Measurements from ENCODE around the gene MEIS2.

The MEIS2 gene

DNA sequence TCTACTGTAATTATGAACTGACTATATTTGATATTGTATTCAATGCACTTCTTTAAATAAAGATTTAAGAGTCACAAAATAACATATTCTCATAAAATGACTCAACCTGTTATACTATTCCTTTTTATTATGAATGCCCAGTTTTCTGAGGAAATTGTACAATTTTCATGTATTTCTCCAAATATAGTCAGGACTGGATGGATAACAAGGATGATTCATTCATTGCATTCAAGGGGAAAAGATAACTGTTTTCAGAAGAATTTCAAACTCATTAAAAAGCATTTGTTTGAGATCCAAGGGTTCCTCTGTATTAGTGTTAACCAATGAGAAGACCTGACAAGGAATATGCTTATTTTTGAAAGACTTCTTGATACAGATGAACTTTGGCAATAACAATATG is 163.7 kb downstream of the MEIS2 start:
- DNase-seq (ENCODE audit: low read depth in 2 of 2) = no peak

DNA sequence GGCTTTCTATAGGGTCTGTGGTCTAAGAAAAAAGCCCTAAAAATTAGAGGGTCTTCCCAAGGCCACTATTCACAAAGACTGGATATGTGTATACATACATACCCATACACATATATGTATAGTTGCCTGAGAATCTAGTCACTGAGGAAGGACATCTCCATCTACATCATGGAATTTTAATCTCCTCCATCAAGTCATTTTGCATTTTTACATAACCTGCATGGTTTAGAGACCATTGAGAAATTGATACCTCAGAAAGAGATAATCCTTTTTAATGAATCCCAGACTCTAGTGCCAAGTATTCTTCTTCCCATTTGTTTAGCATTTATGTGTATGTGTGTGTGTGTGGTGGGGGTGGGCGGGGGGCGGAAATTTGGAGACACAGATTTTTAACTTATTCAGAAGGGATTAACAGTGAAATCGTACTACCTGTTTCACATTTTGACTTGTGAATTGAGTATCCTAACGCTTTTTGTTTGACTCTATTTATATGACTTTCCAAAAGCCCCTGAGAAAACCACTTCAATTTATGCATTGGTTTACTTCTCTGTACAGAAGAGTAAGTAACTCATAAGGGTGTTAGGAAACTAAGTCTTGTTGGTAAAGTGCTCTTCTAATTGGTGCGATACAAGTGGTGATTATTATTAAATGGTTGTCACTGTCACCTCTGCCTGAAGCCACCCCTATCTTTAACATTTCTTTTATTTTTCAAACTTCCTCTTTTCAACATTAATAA is 166.9 kb downstream of the MEIS2 start:
- no peak for DNase-seq (ENCODE audit: low read depth in 2 of 2)

DNA sequence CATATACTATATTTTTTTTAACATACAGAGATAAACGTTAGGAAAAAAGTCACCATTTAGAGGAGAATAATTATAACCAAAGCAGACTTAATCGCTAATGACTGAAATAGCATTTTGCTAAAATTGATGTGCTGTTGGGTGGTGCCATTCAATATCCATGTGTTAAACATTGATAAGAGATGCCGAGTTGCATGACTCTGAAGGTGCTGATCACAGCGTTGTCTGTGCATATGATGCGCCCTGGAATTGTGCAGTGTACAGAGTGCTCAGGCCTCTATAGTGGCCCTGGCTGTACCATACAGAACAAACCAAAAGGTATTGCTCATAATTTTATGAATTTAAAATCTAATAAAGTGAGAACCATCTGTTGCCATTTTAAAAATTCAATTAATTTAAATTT is 168.3 kb downstream of the MEIS2 start:
- DNase-seq (ENCODE audit: low read depth in 2 of 2) = no peak

DNA sequence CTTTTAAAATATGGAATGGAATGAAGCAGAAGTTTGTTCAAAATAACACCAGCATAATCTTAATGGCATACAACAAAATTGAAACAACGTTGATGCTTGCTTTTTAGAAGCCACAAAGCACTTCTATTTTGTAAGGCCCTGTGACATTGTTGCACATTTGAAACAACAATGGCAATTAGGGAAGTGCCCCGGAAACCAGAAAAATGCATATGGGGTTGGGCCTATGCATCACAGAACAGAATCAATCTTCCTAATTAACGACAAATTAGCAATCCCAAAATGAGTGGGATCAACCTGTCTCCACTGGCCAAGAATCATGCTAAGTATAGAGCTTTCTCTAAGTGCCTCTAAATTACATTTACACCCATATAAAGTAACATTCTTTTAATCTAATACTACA is 168.9 kb downstream of the MEIS2 start:
- DNase-seq (ENCODE audit: low read depth in 2 of 2) = no peak

DNA sequence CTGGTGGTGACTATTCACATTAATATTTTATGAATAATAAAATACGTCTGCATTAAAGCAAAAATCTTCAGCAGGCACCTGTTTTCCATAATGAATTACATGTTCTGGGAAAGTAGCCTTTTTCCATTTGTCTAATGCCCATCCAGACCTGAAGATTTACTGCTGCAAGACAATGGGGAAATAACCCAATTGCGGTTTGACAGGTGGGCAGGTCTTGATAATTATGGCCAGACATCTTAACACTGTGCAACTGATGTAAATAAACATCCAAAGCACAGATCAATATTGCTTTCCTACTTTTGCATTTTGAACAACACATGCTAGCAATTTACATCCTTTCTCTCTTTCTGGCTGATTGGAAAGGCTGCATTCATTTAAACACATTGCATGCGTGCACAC is 173.9 kb downstream of the MEIS2 start:
- no peak for DNase-seq (ENCODE audit: low read depth in 2 of 2)

DNA sequence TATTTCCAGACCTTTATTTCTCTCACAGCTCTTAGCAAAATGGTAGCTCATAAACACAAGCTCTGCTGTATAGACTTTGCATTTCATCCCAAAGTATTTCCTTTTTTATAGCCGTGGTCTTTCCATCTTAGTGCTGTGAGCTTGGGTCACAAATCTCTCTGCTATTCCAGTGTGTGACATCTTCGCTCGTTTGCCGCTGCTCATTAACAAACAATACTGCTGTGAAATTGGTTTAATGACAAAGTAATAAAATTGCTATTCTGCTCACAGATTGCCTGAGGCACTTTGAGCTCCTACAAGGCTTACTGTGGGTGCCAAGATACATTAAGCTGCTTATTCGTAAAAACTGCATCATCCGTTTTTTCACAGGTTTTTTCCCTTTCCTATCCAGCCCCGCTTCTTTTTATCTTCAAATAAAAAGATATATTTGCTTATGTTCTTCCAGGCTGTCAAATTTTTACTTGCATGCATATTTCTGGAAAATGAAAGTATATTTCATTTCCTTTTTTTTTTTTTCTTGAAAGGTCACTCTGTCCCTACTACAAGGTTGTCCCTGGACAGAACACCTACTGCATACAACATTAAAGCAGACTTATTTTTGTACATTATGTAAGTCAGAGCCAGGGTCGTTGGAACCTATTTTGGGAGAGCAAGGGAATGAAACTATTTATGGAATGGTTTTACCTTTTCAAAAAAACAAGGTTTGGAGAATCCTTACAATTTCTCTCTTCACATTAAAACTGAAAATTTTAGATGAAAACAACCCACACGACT is 174.5 kb downstream of the MEIS2 start:
- DNase-seq (ENCODE audit: low read depth in 2 of 2) = no peak

DNA sequence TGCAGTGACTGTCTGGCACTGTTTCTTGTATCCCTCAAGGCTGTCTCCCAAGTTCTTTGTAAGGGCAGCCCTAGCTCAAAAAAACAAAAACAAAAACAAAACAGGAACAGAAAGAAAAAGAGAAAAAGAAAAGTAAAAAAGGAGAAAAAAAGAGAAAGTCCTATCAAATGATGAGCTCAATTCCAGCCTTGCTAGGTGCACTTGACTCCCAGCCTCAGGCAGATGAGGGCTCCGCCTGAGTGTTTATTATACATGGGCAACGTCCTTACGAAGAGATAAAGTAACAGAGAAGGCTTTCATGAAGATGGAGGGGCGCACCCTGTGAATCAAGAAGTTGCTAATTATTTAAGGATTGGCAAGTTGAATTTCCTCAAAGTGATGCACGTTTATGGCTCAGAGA is 175.3 kb downstream of the MEIS2 start:
- no peak for DNase-seq (ENCODE audit: low read depth in 2 of 2)

DNA sequence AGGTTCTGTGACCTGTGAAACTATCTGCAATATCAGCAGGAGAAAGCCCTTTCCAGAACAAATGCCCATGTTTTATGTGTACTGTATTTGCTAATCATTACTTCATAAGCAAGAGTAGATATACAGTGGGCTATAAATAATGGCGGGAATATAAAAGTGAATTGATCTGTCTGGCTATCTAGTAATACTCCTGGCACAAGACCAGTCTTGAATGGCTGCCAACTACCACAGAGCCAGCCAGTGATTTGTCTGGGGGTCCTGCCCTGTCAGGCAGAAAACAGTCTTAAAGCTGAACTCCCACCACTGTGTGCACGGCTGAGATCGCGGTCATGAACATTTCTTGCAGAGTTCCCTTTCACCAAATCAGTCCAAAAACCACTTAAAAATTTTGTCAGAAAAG is 176.3 kb downstream of the MEIS2 start:
- no peak for DNase-seq (ENCODE audit: low read depth in 2 of 2)

DNA sequence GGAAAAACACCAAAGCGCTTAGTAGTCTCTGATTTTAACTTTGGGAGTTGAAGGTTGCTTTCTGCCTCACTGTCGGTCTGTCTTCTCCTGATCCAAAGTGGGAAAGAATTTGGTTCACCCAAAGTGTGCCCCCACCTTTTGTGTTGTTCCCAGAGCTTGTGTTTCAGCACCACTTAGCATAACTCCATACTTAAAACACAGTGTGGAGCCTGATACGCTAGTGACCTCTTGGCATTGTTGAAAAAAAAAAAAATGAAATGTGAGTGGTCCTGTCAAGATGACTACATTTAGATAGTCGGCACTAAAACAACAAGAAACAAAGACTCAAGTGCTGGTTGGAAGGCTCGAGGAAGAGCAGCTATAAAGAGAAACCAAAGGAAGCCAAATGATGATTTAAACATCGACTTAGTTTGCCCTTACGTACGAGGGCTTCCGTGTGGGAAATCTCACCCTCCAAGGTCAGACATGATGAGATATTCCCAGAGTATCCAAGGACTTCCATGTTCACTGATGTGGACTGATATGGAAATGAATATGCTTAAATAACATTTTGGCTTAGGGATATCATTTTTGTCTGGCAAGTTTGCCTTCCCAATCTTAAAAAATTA is 178.8 kb downstream of the MEIS2 start:
- DNase-seq (ENCODE audit: low read depth in 2 of 2) = no peak

DNA sequence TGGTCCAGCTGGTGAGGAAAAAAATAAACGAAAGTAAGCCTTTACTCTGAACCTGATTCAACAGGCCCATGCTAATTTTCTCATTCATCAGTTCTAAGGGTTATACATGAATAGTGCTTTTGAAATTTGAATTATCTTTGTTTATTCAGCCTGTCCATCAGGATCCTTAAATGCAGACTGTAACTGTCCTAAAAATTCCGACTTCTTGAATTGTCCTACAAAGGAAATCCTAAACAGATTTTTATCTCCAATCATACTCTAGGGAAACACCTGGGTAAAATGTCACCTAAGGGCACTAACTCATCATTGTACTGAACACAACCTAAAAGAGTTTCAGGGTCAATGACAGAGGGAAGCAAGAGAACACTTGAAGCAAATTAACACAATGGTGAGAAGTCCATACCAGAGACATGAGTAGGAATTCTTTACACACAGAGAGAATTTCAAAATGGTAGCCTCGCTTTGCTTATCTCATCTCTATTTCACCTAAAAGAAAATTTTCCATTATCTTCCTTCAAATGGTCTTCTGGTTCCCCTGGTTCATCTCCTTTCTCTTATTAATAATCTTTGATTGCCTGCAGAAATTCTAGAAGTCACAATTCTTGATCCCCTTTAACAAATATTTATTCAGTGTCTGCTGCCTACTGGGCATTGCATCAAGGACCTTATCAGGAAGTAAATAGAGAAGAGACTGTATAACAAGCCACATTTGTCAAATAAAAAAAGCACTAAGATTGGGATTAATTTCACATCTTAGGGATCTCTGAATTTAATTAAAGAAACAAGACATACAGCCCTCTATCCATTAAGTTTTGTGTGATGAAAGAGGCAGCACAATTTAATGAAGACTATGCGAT is 182.7 kb downstream of the MEIS2 start:
- no peak for DNase-seq (ENCODE audit: low read depth in 2 of 2)

DNA sequence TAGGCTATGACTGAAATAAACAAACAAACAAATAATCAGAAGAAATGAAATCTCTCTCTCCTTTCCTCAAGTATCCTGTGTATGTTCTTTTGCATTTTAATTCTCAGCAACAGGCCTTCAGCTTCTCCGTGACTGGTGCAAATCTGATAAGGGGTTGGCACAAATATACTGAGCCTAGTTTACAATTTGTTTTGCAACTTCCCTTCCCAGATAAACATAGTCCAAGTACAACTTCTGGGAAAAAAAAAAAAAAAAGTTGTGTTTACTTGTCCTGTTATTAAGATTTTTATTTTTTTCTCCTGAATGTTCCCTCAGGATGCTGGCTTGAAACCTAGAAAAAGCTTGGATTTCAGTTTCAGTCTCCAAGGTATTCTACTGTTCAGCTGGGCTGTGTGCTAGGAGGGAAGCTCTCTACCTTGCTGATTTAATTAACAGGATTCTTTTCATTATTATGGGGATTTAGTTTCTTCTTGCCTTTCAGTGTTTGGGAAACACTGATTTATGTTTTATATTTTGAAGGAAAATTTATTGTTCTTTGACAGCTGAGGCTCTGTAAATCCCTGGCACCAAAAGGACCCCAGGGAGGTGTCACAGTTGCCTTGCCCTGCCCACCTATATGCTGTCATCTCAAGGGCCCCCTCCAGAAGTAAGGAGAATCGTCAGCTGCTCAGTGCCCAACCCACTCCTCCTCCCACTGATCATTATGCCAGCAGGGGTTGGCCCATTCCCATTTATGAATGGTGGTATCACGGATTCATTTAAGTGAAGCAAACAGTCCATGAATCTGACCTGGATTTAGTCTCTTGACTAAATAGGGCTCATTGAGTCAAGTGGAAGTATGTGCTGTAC is 185.2 kb downstream of the MEIS2 start:
- no peak for DNase-seq (ENCODE audit: low read depth in 2 of 2)

DNA sequence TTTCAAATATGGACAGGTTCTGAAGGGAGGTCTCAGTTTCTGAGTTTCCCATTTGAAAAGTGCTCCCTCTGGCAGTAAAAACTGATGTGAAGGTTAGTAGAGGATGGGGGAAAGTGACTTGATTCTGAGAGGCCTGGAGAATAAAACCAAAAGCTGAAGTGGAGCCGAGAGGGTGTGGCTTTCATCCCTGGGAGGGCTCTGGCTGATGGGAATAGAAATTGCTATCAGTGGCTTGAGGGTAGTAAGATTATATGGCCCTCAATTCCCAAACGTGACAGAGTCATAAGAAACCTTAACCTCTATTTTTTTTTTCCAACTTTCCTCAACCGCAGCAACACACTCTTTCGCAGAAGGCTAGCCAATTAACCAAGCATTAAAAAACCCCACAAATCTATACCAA is 185.9 kb downstream of the MEIS2 start:
- DNase-seq (ENCODE audit: low read depth in 2 of 2) = no peak

DNA sequence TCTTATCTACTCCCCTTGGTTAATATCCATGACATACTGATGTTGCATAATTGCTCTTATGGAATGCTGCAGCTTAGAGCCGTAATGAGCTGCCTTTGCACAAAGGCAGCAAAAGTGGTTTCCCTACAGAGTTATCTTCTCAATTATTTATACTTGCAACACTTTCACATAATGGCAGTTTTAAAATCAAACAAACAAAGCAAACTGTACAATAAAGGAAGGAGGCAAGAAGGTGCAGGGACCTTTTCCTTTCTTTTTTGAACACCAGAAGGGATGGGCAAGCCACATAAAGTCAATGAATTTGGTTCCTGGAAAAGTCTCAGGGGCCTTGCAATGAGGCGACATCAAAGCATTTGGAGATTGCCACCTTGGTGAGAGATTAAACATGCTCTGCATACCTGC is 188.0 kb downstream of the MEIS2 start:
- no peak for DNase-seq (ENCODE audit: low read depth in 2 of 2)

DNA sequence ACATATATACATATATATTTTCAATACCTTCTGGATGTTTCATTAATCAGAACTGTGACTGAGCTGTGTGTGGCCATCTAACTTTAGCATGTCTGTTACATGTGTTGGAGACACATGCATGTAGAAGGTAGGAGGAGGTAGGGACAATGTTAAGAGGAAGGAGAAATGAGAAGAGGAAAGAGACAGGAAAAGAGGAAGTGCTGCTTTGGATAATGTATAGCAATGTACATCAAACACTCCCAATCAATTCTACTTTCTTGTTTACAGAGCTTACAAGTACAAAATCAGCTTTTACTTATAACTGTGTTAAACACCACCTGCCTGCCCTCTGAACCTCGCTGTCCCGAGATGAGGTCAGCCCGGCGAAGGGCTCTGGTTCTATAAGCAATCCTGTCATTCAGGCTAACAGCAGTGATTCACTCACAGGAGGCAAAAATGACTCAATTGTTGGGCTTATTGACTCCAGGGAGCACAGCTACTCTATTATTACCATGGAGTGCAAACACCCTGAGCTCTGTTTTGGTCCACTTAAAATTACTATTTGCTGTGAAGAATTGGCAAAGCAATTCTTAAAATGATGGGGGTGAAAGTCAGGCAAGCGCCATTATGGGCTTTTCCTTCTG is 188.9 kb downstream of the MEIS2 start:
- no peak for DNase-seq (ENCODE audit: low read depth in 2 of 2)

DNA sequence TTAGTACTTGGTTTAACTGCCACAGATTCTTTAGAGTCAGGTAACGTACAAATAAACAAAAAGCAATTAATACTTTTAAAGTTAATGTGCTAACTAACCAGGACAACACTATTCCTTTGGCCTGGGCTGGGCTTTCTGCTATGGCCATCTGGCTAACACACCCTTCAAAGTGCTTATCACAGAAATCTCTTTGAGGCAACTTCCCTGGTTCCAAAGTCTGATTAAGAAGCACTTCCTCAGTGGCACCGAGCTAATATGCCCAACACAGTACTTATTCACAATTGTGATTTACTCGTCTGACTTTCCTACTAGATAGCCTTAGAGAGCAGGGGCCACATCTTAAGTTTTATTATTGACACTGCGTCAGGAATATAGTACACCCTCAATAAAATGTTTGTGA is 191.4 kb downstream of the MEIS2 start:
- DNase-seq (ENCODE audit: low read depth in 2 of 2) = no peak

DNA sequence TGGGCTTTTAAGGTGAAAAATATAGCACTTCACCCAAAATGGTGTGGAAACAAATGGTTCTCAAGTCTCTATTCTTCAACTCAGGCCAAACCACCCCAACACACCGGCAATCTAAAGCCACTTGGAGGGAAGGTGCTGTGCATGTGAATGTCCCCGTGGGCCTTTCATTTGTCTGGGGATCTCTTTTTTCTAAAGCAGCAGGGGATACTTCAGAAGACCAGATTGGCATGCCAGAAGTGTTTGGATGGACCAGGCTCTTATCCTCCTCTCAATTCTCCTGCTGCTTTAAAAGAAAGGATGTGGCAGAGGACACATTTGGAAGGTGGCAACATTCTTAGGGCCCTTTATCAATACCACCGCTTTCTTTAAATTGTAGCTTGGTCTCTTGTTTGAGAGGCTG is 193.1 kb downstream of the MEIS2 start:
- no peak for DNase-seq (ENCODE audit: low read depth in 2 of 2)

DNA sequence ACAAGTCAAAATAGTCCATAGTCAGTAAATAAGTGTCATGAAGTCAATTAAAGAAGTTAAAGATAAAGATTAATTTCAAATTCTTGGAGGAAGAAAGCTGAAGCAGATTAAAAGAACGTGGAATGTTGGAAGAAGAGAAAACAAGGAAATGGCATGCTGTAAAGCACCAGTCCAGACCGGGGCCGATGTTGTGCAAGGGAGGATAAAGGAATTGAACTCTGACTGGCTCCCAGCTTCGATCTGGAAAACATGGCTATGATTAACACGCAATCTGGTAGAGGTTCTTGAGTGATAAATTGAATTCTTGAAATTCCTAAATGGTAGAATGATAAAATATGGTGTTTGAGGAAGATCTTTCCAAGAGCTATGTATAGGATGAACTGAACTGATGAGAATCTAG is 194.4 kb downstream of the MEIS2 start:
- no peak for DNase-seq (ENCODE audit: low read depth in 2 of 2)

DNA sequence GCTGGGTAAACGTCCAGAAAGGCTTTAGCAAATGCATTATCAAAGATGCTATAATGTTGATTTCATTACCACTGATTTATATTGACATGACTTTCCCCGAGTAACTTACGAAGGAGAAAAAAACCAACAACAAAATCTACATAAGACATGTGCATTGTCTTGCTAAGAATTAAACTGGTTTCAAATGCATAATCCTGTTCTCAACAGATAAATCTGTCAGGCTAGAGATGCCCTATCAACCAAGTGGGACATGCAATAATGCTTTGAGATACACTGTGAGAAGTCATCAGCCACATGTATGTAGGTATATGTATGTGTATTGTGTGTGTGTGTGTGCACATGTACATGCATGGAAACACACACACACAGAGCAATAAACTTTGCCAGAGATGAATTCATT is 195.6 kb downstream of the MEIS2 start:
- no peak for DNase-seq (ENCODE audit: low read depth in 2 of 2)

DNA sequence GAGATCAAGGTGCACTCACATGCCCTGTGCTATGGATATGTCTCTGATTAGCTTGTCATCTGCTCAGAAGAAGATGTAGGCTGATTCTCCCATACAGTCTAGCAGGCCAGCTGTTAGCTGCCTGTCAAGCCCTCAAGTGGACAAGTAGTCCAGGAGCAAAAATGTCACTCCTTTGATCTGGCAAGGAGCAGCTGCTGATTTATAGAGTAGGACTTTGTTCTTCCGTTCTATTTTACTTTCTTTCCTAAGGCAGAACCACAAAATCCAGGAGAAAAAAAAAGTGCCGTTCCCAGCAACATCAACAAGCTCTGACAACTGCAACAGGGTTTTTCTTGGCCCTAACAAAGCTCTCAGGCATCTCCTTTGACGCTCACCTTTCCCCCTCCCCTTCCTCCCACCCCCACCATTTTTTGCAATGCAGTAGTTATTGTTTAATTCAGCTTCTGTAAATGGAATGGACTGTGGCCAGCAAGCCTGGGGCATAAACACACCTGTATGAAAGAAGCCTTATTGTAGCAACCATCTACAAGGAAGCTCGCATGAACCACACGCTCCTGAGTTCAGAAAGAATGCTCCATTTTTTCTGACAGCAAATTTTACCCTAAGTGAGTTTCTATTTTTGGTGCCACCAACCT is 196.3 kb downstream of the MEIS2 start:
- DNase-seq (ENCODE audit: low read depth in 2 of 2) = no peak

DNA sequence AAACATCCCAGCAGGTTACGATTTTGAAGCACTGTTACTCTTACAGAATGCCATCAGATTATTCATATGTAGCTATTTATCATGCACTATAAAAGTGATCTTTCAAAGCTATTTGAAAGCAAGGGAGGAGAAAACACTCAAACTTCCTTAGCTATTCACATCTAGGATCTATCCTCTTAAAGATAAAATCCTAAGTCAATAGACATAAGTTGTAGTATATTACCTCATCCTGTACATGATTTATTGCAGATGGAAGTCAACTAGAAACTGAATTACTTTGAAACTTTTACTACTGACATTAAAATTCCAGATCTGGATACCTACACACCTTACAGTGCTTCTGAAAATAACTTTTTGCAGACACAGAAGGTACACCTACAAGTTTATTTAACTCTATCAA is 197.2 kb downstream of the MEIS2 start:
- no peak for DNase-seq (ENCODE audit: low read depth in 2 of 2)

All from stimulated activated CD4-positive, alpha-beta T cell treated with anti-CD3 and anti-CD28 coated beads, Interleukin-1b, Interleukin-23, amount 100 ng/mL, for 1 hour (primary cell).